ENCODE measurements around the gene ZNF837.

ZNF837 gene

GRCh38 chr19:58396691-58397532 lies 16.1 kb upstream of the ZNF837 start:
- Histone ChIP-seq H3K4me2 (ENCODE audit: insufficient read depth, low read length) (no peak overlapping the region), H4K20me1 (ENCODE audit: insufficient read depth, low read length) (peaks cover 33% of the 10 kb centered on the region), H3K27me3 (ENCODE audit: insufficient read depth, low read length, poor library complexity) (no peaks in the 10 kb centered on the region), H3K9me3 (ENCODE audit: insufficient read depth, low read length, severe bottlenecking) (no peaks in the 10 kb centered on the region), H3K79me2 (ENCODE audit: insufficient read depth, low read length) (peaks cover 9% of the 10 kb centered on the region; the same call in 1 of the 2 replicates), H3K4me3 (ENCODE audit: low read depth in 1 of 2, low read length in 2 of 2) (no peak overlapping the region), H3K27ac (ENCODE audit: low read length) (no peak overlapping the region), H2AFZ (ENCODE audit: low read depth, low read length) (no peak overlapping the region), H3K9ac (ENCODE audit: low read depth, low read length) (no peak overlapping the region), H3K4me1 (ENCODE audit: insufficient read depth, low read length) (peaks cover 12% of the 10 kb centered on the region), H3K36me3 (ENCODE audit: insufficient read depth, low read length) (peaks cover 40% of the 10 kb centered on the region)
- TF ChIP-seq EZH2 (IDR thresholded peaks at IDR 0.05; ENCODE audit: borderline replicate concordance, low read depth, low read length, severe bottlenecking), result no peak
- TF ChIP-seq, protein P1, sequence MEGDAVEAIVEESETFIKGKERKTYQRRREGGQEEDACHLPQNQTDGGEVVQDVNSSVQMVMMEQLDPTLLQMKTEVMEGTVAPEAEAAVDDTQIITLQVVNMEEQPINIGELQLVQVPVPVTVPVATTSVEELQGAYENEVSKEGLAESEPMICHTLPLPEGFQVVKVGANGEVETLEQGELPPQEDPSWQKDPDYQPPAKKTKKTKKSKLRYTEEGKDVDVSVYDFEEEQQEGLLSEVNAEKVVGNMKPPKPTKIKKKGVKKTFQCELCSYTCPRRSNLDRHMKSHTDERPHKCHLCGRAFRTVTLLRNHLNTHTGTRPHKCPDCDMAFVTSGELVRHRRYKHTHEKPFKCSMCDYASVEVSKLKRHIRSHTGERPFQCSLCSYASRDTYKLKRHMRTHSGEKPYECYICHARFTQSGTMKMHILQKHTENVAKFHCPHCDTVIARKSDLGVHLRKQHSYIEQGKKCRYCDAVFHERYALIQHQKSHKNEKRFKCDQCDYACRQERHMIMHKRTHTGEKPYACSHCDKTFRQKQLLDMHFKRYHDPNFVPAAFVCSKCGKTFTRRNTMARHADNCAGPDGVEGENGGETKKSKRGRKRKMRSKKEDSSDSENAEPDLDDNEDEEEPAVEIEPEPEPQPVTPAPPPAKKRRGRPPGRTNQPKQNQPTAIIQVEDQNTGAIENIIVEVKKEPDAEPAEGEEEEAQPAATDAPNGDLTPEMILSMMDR (IDR thresholded peaks at IDR 0.05; ENCODE audit: borderline replicate concordance, extremely low read depth, low read length, poor library complexity, severe bottlenecking), result no peak
- no peak for ATAC-seq (ENCODE audit: insufficient read depth, low read depth)
- DNase-seq, result no peak

DNA sequence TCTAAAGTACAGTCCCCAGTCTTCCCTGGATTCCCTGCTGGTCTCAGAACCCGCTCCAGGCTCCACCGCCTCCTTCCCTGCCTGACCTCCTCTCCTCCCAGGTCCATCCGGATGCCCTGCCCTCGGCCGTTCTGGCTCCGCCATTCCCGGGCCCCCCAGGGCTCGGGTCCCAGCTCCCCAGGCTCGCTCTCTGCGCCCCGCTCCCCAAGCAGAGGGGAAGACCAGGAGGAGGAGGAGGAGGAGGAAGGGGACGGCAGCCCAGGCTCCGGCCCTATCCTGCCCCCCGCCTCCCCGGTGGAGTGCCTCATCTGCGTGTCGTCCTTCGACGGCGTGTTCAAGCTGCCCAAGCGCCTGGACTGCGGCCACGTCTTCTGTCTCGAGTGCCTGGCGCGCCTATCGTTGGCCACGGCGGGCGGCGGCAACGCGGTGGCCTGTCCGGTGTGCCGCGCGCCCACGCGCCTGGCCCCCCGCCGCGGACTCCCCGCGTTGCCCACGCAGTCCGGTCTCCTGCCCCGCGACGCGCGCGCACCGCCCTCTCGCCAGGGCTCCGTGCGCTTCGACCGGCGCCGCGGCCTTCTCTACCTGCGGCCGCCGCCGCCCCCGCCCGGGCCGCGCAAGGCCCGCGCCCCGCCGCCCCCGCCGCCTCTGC lies 15.3 kb upstream of the ZNF837 start:
- H2AFZ ChIP-seq (ENCODE audit: low read depth, low read length), result no peak overlapping the region
- peaks cover 48% of the 10 kb centered on the region for H3K36me3 ChIP-seq (ENCODE audit: insufficient read depth, low read length)
- TF ChIP-seq, protein P1 (IDR thresholded peaks at IDR 0.05; ENCODE audit: borderline replicate concordance, extremely low read depth, low read length, poor library complexity, severe bottlenecking), result no peak
- no peak overlapping the region for H3K9ac ChIP-seq (ENCODE audit: low read depth, low read length)
- no peaks in the 10 kb centered on the region for H3K27me3 ChIP-seq (ENCODE audit: insufficient read depth, low read length, poor library complexity)
- H4K20me1 ChIP-seq (ENCODE audit: insufficient read depth, low read length), result peaks cover 34% of the 10 kb centered on the region
- no peak overlapping the region for H3K27ac ChIP-seq (ENCODE audit: low read length)
- H3K9me3 ChIP-seq (ENCODE audit: insufficient read depth, low read length, severe bottlenecking), result no peaks in the 10 kb centered on the region
- H3K79me2 ChIP-seq (ENCODE audit: insufficient read depth, low read length), result peaks cover 16% of the 10 kb centered on the region
- no peak overlapping the region for H3K4me3 ChIP-seq (ENCODE audit: low read depth in 1 of 2, low read length in 2 of 2)
- DNase-seq (no peak), ATAC-seq (ENCODE audit: insufficient read depth, low read depth) (peak; percentile 10; the same call in 1 of the 3 replicates)
- peaks cover 11% of the 10 kb centered on the region for H3K4me1 ChIP-seq (ENCODE audit: insufficient read depth, low read length)
- no peak overlapping the region for H3K4me2 ChIP-seq (ENCODE audit: insufficient read depth, low read length)

DNA sequence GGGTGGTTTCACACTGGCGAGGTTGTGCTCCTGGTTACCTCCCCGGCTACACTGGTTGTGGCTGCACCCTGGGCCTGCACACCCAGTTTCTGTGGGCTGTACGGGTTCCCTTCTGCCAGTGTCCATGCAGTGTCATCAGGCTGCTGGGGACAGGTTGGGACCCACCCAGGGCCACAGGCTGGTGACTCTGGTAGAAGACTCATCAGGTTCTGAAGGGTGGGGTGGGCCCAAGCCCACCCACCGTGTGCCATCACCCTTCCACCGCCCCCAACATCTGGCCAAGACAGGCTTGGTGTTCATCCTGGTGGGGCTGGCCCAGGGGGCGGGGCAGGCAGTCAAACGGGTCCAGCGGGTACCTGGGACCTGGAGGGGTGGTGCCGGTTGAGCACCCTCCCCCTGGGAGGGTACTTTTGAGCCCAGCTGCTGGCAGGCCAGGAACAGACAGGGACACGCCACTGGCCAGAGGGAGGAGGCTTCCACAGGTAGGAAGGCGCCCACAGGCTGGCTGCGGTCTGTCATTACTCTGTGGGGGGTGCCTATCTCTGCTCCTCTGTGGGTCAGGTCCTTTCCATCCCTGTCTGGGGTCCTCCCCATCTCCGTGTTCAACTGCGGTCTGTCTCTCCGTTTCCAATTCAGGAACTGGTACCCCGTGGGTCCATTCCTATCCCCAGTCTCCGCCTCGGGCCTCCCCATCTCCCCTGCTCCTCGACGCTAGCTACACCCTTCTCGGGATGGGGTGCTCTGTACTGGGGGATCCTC lies 14.6 kb upstream of the ZNF837 start, which contains the start of gene RNF225:
Gene RNF225, plus strand, starts transcription at position 437 of the 759 bp plus-strand sequence. CDS start 434 bp downstream, outside the sequence.
- no peak within 1 kb of the TSS for H3K4me2 ChIP-seq (ENCODE audit: insufficient read depth, low read length)
- no peak within 1 kb of the TSS for H3K9ac ChIP-seq (ENCODE audit: low read depth, low read length)
- H2AFZ ChIP-seq (ENCODE audit: low read depth, low read length), result no peak within 1 kb of the TSS
- peaks cover 23% of the 10 kb centered on the region for H3K79me2 ChIP-seq (ENCODE audit: insufficient read depth, low read length)
- no peaks in the 10 kb centered on the region for H3K27me3 ChIP-seq (ENCODE audit: insufficient read depth, low read length, poor library complexity)
- peak; percentile 41 for DNase-seq
- H3K4me1 ChIP-seq (ENCODE audit: insufficient read depth, low read length), result peaks cover 11% of the 10 kb centered on the region
- no peaks in the 10 kb centered on the region for H3K9me3 ChIP-seq (ENCODE audit: insufficient read depth, low read length, severe bottlenecking)
- no peak for TF ChIP-seq EZH2 (IDR thresholded peaks at IDR 0.05; ENCODE audit: borderline replicate concordance, low read depth, low read length, severe bottlenecking)
- TF ChIP-seq, protein P1 (IDR thresholded peaks at IDR 0.05; ENCODE audit: borderline replicate concordance, extremely low read depth, low read length, poor library complexity, severe bottlenecking), result no peak
- peak; percentile 42 for ATAC-seq (ENCODE audit: insufficient read depth, low read depth)
- peaks cover 55% of the 10 kb centered on the region for H3K36me3 ChIP-seq (ENCODE audit: insufficient read depth, low read length)
- no peak within 1 kb of the TSS for H3K27ac ChIP-seq (ENCODE audit: low read length)
- H3K4me3 ChIP-seq (ENCODE audit: low read depth in 1 of 2, low read length in 2 of 2), result no peak within 1 kb of the TSS
- peaks cover 41% of the 10 kb centered on the region for H4K20me1 ChIP-seq (ENCODE audit: insufficient read depth, low read length)

Measured in DND-41 (cell line).